Measurements from ENCODE around the gene AP3B2.
A peak's percentile ranks its signal among the peaks of the same experiment; 100 is the strongest.
"Not testable (repeated sequence)": the region's sequence is repeated elsewhere in the genome, so short reads cannot be mapped to it uniquely, and the experiment has no call there.

The AP3B2 gene, protein sequence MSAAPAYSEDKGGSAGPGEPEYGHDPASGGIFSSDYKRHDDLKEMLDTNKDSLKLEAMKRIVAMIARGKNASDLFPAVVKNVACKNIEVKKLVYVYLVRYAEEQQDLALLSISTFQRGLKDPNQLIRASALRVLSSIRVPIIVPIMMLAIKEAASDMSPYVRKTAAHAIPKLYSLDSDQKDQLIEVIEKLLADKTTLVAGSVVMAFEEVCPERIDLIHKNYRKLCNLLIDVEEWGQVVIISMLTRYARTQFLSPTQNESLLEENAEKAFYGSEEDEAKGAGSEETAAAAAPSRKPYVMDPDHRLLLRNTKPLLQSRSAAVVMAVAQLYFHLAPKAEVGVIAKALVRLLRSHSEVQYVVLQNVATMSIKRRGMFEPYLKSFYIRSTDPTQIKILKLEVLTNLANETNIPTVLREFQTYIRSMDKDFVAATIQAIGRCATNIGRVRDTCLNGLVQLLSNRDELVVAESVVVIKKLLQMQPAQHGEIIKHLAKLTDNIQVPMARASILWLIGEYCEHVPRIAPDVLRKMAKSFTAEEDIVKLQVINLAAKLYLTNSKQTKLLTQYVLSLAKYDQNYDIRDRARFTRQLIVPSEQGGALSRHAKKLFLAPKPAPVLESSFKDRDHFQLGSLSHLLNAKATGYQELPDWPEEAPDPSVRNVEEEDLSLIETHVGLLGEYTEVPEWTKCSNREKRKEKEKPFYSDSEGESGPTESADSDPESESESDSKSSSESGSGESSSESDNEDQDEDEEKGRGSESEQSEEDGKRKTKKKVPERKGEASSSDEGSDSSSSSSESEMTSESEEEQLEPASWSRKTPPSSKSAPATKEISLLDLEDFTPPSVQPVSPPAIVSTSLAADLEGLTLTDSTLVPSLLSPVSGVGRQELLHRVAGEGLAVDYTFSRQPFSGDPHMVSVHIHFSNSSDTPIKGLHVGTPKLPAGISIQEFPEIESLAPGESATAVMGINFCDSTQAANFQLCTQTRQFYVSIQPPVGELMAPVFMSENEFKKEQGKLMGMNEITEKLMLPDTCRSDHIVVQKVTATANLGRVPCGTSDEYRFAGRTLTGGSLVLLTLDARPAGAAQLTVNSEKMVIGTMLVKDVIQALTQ

DNA sequence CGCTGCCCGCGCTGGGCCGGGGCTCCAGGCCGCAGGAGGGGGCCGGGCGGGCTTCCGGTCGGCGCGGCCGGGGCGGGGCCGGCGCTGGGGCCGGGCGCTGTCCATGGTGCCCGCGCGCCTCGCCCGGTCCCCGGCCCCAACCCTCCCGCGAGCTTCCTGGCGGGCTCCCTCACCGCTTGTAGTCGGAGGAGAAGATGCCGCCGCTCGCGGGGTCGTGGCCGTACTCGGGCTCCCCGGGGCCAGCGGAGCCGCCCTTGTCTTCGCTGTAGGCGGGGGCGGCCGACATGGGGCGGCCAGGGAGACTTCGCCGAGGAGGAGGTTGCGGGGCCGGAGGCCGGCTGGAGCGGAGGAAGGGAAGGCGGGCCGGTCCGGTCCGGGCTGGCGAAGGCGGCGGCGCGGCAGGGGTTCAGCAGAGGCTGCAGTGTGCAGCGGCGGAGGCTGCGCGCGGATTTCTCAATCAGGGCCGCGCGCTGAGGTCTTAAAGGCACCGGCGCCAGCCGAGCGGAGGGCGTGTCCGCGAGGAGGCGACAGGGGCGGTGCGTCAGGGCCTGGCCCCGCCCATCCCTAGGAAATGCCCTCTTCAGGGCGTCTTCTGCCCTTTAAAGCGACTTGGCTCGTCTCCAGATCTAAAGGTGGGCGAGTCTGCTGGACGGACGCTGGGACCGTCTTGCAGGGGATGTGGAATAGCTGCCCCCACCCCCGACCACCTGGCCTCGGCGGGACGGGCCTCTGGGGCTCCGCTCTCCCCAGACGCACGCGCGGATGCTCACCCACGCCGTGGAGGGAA, at the start of gene AP3B2:
Gene AP3B2, minus strand, starts transcription at position 455 of the 787 bp plus-strand sequence. Its CDS starts 169 bp downstream, at position 286.
- DNase-seq (ENCODE audit: low read depth in 2 of 2), result peak; percentile 30 to 35

DNA sequence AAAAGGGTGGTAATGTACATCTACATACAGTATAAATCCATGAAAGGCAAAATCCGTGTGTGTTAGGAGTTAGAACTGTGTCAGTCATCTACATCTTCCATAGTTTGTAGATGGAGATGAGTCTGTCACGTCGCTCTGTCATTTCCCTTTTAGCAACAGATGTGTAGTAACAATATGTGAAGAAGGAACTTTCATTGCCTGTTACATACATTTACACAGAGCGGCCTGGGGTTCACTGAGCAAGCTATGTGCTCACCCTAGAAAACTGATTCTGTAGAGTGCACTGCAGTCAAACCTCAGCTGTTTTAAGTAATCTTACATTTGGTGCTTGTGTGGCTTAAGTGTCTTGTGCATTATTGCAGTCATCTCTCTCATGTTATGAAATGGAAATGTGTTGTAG, 41.6 kb upstream of the AP3B2 start:
- DNase-seq (ENCODE audit: low read depth in 2 of 2), result no peak

DNA sequence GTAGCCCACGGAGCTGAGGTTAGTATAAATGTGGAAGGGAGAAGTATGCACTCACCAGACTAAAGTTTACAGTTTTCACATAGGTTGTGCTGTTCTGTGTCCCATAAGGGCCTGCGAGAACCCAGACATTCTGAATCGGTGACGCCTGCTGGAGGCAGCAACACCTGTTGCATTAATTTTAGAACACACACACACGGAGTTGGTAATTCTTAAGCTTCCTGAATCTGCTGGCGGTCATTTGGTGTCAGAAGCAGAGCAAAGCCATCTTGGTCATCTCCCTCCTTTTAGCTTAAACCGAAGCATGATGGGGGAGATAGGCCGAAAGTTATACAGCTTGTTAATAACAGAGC, 41.1 kb upstream of the AP3B2 start:
- no peak for DNase-seq (ENCODE audit: low read depth in 2 of 2)

DNA sequence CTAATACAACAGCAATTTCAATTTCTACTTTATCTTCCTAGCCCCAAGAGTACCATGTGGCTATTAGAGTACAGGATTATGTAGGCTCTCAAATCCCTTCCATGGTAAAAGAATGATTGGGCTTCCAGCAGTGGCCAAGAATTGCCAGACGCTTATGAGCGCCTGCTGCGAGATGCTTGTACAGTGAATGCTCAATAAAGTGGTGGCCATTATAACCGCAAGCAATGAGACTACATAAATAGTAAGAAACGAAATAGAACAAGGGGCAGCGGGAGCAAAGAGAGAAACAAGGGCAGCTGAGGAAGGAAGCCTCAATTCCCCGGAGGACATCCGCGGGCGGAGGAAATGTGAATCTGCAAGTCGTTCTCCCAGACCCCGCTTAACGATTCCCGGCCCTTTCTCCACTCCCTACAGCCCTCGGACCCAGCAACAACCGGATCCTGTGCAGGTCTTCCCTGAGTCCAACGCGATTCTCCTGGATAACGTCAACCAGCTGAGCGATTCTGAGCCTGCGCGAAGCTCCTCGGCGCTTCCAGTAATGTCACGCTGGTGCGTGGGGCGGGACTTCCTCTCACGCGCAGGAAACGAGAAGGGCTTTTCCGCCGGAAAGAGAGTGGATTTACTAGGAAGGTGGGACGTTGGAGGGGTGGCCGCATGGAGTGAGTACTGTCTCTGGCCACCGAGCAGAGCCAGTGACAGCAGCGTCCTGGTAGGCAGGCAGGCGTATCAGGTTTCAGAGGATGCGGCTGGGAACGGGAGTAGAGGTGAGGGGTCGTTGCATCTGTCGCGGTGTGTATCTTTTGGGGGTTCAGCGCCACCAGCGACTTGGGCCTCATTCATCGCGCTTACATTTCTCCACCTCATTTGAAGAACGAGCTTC, 40.5 kb upstream of the AP3B2 start:
- DNase-seq (ENCODE audit: low read depth in 2 of 2), result peak; percentile 67 to 83

DNA sequence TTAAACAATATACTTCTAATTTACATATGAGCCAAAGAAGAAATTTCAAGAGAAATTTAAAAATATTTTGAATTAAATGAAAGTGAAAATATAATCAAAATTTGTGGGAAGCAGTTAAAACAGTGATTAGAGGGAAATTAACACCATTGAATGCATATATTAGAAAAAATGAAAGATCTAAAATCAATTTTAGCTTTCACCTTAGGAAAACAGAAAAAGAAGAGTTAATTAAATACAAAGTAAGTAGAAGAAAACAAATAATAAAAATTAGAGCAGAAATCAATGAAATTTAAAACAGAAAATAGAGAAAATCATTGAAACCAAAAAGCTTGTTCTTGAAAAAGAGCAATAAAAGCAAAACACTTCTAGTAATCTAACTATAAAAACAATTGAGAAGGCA, 38.6 kb upstream of the AP3B2 start:
- no peak for DNase-seq (ENCODE audit: low read depth in 2 of 2)

DNA sequence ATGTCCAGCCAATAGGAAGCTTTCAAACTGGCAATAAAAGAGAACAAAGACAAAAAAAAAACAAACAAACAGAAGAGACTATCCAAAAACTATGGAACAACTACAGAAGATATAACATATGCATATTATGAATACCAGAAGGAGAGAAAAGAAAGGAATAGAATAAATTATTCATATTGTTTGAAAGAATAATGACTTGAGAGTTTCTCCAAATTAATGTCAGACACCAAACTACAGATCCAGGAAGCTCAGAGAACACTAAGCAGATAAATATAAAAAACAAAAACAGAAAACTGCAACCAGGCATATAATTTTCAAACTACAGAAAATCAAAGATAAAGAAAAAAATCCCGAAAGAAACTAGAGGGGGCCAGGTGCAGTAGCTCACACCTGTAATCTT, 34.1 kb upstream of the AP3B2 start:
- no peak for DNase-seq (ENCODE audit: low read depth in 2 of 2)

DNA sequence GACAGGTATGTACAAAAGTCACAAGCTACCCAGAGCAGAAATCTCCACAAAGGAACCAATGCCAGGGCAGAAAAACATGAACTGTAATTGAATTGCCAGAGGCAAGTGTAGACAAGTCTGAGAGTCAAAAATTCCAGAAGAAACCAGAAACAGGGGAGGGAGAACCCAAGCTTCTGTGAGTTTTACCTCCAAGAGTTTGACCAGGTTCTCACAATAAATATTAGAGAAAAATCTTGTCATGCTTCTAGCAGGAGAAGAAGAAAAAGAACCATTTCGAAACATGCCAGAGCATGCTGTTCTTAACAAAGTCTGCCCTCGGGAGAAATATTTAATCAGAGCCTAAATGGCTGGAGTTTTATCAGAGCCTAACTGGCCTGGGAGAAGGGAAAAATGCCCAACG, 32.5 kb upstream of the AP3B2 start:
- DNase-seq (ENCODE audit: low read depth in 2 of 2), result no peak

DNA sequence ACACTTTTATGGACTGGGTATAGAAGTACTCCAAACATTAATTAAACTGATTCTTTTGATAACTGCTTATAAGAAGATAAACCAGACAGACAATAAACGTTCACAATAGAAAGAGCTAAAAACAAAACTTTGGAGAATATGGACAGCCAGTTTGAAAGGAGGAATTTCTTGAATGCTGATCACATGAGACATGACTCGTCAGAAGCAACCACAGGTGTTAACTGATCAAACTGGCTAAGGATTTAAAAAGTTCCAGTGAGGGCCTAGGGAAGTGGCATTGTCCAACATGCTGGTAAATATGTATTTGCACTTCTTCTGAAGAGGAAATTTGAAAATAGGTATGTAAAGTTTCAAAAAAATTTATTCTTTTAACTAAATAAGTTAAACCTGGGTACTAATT, 29.4 kb upstream of the AP3B2 start:
- DNase-seq (ENCODE audit: low read depth in 2 of 2), result no peak

DNA sequence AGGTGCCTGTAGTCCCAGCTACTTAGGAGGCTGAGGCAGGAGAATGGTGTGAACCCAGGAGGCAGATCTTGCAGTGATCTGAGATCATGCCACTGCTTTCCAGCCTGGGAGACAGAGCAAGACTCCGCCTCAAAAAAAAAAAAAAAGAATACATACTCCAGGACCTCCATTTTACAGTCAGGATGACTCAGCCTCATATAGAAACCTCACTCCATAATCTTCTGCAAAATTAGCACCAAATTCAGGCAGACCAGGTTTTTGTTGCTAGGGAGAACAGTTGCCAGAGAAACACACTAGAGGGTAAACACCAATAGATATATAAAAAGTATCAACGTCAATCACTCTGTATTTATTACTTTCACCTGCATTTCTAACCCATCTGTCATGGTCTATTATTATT, 28.3 kb upstream of the AP3B2 start:
- no peak for DNase-seq (ENCODE audit: low read depth in 2 of 2)

DNA sequence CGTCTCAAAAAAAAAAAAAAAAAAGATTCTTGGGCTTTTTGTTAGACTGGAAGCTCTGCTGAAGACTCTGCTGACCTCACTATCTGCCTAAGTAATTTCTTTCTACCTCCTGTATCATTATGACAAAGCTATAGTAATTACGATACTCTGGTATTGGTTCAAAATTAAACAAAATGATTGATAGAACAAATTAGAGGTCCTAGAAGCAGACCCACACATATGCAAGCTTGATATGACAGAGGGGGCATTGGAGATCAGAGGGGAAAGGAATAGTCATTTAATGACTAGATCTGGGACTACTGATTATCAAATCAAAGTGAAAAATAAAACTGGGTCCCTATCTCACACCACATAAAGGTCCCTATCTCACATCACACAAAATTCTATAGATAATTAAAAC, 21.9 kb upstream of the AP3B2 start:
- DNase-seq (ENCODE audit: low read depth in 2 of 2), result no peak

DNA sequence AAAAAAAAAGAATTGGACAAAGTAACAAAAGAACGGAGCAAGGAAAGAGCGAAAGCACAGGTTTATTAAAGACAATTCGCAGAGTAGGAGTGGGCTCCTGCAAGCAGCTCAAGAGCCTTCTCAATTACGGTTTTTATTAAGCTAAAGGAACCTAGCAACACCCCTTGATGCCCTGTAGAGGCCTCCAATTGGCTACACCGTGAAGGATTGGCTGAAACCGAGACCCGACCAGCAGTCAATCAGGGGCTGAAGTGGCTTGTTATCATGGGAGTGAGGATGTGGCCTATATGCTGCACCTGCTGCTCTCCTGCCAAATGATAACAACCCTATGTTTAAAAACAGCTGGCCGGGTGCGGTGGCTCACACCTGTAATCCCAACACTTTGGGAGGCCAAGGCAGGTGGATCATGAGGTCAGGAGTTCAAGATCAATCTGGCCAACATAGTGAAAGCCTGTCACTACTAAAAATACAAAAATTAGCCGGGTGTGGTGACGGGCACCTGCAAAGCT, 20.4 kb upstream of the AP3B2 start:
- no peak for DNase-seq (ENCODE audit: low read depth in 2 of 2)

DNA sequence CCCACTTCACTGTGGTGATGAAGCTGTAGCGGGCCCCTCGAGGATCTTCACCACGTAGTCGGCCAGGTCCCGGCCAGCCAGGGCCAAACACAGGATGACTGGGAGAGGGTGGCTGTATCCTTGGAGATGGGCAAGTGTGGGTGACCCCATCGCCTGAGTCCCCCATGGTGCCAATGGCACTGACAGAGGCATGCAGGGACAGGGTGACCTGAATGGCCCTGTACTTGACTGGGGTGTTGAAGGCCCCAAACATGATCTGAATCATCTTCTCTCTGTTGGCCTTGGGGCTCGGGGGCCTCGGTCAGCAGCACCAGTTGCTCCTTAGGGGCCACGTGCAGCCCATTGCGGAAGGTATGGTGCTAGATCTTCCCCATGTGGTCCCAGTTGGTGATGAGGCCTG, 17.1 kb upstream of the AP3B2 start:
- DNase-seq (ENCODE audit: low read depth in 2 of 2), result no peak

DNA sequence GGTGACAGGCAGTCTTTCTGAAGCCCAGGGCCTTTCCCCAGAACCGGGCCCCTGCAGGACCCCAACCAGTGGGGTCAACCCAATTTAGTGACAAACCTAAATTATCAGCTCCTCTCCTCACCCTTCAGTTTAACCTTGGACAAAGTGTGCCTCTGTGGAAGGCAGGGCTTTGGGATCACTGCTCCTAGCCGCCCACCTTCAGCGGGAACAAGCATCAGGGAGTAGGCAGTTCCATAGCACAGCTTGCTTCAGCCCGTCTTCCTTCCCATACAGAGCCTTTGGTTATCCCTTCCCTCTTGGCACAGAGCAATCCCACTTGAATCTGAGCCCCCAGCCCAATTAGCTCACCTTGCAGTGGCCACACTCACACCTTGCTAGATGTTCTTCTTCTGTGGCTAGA, 5.3 kb upstream of the AP3B2 start:
- DNase-seq (ENCODE audit: low read depth in 2 of 2), result no peak

DNA sequence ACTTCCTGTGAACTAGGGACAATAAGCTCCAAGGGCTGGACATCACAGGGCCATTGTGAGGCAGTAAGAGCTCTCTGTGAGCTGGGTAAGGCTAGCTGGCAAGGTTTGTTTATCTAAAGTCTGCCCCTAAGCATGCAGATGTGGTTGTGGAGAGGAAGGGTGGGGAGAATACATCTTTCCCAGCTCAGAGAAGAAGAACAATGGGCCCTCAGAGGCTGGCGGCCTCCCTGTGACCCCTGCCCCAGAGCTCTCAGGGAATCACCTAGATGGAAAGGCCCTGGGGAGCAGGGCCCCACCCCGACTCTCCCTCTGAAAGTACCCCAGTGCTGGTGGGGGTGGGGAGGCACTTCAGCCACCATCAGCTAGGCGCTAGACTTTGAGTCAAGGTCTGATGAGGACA, 4.3 kb upstream of the AP3B2 start:
- DNase-seq (ENCODE audit: low read depth in 2 of 2), result no peak

DNA sequence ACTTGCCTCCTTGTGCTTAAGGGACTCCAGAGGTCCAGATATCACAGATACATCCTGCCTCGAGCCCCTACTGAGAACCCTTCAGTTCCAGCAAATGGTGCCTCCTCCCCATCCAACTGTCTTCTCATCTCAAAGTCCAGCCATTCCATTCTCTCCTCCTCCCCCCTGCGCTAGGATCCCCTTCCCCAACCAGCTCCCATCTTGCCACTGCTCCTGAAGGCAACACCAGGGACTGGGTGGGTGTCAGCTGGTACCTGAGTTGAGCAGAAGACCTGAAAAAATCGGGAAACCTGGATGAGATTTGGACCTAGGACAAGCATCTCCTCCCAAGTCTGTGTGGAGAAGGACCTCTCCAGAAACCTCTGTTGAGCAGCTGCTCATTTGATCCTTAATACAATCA, 2.4 kb upstream of the AP3B2 start:
- DNase-seq (ENCODE audit: low read depth in 2 of 2), result no peak

DNA sequence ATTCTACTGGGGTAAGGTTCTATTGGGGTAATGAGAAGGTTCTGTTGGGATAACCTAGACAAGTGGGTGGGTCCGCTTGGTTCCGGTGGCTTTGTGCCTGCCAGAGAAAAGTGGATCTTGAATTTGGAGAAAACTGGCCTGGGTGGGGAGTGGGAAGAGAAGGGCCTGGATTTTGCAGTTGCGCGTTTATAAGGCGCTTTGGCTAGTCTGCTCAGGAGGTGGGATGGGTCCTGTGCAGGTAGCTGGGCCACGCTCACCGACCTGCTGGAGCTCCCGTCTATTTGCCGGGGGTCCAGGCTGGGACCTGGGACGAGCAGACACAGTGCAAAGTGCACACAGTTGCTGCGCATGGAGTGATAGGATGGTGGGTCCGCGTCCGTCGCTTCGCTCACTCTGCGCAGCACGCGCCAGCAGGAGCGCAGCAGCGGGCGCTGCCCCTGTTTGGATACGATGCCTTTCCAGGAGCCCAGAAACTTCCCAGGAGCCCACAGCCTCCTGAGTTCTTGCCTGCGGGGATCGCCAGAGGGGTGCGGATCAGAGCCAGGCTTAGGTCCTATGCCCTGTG, 1.3 kb upstream of the AP3B2 start:
- DNase-seq (ENCODE audit: low read depth in 2 of 2), result no peak

DNA sequence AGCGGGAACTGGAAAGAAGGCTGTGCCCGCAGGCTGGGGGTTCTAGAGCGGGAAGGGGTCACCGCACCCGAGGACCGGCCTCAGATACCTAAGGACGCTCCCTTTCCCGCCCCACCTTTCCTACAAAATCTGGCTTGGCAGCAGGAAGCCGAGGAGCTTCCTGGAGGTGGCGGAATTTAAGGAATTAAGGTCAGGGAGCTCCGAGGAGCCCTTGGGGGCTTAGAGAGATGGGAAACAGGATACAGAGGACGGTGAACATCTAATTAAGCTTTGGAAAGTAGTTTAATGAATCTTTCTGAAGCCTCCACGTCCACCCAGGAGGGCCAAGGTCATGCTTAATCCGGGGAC, 507 bp upstream of the AP3B2 start:
- DNase-seq (ENCODE audit: low read depth in 2 of 2), result no peak

DNA sequence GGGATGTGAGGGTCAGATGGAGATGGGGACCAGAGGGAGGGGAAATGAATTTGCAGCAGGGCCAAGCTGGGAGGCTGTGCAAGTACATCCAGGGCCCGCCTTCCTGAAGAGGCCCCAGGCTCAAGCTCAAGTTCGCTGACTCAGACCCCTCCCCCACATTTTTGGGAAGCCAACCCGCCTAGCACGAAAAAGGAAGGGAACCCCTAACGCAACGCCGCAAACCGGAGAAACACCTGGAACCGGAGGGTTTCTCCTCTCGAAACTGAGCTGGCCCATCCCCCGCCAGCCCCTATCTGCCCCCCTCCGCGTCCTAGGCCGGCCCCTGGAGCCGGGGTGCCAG, 624 bp downstream of the AP3B2 start:
- DNase-seq (ENCODE audit: low read depth in 2 of 2), result no peak

DNA sequence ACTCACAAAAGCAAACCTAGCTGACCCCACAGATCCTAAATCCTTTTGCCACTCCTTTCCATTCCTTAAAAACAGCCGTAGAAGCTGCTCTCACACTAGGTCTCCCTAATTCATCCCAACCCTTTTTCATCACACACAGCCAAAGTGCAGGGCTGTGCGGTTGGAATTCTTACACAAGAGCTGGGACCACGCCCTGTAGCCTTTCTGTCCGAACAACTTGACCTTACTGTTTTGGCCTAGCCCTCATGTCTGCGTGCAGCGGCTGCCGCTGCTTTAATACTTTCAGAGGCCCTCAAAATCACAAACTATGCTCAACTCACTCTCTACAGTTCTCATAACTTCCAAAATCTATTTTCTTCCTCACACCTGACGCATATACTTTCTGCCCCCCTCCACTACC, 3.8 kb downstream of the AP3B2 start:
- DNase-seq (ENCODE audit: low read depth in 2 of 2), result not testable (repeated sequence)

DNA sequence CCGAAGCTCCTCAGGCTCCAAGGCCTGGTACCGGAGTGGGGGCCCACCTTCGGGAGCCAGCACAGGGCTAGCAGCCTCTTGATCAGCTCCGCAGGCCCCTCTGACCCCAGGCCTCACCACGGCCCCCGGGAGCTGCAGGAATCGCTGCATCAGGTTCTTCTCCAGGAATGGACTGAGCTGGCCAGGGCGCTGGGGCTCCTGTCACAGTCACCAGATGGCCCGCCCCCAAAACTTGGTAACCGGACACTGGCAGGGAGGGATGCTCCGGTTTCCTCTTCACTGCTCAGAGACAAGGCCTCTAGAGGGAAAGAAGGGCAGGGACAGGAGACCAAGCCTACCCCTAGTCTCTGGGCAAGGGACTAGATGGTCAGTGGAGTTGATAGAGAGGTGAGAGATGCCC, 9.9 kb downstream of the AP3B2 start:
- no peak for DNase-seq (ENCODE audit: low read depth in 2 of 2)
